Stimulated activated CD4-positive, alpha-beta T cell treated with anti-CD3 and anti-CD28 coated beads, Interleukin-2, amount 100 ng/mL, for 48 hours (primary cell): ENCODE measurements around the gene SYNE3.
A peak's percentile ranks its signal among the peaks of the same experiment; 100 is the strongest.

Experiments
- DNase-seq, 2 donors: peaks; one replicate each; pipeline ENCODE4 v3.0.0-alpha.2; 2020

Gene SYNE3

DNA sequence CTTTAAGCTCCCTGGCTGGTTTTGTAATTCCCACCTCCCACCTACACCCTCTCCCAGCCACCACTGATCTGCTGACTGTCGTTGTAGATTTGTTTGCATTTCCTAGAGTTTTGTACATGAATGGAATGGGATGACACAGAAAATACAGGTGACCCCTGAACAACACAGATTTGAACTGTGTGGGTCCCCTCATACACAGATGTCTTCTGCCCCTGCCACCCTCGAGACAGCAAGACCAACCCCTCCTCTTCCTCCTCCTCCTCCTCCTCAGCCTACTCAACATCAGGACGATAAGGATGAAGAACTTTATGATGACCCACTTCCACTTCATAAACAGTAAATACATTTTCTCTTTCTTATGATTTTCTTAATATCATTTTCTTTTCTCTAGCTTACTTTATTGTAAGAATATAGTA lies 28.8 kb downstream of the SYNE3 start:
- DNase-seq: no peak

DNA sequence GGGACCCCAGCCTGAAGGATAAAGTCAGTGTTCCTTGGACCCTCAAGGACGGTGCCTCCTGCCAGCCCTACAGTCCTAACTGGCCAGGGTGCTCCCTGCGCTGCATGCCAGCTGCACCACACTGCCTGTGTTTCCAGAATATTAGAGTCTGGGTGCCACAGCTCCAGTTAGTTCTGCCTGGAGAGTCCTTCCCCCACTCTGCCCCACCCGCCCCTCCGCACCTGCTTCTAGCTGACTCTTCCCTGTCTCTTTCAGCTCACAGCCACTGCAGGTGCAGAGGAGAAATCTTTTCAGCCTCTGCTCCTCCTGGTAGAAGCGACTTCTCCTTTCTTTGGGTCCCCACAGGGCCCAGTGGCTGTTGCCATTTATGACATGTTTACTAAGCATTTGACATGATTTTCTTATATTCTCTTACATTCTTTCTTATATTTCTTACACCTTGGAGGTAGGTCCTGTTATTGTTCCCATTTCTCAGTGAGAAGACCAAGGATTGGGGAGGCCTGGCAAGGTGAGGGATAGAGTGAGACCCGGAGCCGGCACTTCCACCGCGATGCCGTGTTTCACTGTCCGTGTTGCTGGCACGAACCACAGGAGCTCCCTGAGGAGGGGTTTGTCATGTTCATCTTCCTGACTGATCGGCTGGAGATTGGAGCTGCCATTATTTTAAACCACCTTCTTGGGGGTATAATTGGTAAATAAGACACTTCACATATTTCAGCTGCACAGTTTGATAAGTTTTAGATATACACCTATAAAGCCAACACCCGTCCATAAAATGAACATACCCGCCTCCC lies 29.4 kb downstream of the SYNE3 start:
- no peak for DNase-seq

DNA sequence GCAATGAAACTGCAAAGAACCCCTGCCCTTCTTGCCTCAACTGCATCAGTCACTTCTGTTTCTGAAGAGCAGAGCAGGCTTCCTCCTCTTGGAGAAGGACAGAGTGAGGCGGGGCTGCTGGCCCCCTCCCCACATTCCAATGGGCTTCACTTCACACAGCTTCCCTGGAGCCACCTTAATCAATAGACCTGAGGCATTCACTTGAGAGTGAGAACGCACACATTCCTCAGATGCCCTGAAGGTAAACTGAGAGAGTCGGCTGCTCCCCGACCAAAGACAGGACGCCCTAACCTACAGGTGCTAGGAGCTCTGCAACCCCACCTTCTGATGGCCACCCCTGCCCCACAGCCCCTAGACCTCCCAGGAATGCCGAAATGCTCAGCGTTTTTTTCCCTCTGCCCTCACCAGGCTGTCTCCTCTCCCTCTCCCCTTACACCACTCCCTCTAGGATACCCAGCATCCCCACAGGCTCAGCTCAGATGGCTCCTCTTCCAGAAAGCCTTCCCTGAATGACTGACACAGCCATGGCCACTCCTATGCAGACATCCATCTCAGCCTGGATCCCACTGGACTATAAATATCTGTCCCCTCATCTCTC lies 31.1 kb downstream of the SYNE3 start:
- DNase-seq: no peak

DNA sequence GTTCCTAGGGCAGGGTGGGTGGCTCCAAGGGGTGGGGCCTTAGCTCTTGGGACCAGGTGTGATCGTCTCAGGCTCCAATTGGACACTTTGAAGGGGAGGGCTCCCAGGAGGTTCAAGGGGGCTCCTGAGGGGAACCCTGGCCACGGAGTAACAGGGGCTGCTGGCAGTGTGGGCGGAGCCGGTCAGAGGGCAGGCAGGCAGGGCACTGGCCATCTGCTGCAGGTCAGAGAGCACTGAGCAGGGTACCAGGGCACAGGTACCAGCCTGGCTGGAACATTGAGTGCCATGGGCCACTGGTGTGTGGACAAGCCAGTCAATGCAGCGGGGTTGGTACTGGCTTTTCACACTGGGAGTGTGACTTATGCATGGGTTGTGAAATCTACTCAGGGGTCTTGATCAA lies 32.2 kb downstream of the SYNE3 start:
- DNase-seq: no peak

DNA sequence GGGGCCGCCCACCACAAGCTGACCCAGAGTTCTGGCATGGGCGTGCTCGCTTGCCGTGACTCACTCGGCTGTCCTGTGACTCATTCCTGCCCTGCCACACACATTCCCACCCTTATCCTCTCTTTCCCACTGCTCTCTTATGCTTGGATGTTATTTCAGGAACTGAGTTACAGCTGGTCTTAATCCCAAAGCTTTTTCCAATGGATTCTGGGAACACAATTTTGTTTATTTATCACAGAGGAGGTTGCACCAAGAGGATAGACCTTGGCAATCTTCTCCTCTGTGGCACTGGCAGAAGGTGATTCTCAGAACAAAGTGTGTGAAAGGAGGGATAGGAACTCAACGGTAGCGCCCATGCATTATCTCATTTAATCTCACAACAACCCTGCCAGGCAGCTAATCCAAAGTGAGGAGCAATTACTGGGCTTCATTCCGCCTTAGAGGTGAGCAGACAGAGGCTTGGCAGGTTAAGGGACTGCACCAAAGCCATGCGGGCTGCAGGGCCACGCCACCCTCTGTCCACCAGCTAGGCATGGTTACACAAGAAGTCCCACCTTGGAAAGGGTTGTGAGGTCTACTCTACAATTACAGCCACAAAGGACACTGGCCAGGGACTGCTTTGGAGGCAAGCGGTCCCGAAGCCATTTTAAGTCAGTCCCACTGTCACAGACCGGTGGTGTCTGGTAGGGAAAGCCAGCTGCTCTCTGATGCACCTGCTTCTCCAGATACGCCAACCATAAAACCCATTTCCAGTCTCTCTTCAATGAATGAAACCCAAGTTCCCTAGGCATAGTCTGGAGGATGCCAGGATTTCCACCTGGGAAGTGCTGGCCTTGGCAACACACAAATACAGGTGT lies 32.9 kb downstream of the SYNE3 start:
- DNase-seq: no peak

DNA sequence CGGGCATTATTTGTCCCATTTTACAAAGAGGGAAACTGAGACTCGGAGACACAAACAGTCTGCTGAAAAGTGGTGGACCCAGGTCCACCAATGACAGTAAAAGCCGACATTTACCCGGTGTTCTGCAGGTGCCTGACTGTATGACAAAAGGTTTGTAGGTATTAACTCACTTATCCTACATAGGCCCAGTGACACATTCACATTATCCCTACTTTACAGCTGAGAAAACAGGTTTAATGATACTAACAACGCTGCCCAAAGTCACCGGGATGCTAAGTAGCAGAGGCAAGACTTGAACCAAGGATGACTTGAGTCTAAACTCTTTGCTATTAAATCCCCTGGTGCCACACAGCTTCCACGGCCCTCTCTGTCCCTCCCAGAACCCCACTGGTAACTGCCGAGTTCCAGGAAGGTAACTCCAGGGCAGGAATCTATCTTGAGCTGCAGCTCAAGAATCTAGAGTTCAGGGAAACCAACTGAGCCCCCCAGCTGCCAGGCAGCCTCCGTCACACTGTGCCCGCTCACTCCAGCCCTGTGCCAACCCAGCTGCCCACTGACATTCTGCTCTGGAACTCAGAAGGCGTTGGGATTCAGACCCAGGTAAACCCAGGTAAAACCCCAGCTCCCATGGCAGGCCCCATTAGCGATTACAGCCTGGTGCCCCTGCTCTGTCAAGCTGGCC lies 33.7 kb downstream of the SYNE3 start:
- no peak for DNase-seq

DNA sequence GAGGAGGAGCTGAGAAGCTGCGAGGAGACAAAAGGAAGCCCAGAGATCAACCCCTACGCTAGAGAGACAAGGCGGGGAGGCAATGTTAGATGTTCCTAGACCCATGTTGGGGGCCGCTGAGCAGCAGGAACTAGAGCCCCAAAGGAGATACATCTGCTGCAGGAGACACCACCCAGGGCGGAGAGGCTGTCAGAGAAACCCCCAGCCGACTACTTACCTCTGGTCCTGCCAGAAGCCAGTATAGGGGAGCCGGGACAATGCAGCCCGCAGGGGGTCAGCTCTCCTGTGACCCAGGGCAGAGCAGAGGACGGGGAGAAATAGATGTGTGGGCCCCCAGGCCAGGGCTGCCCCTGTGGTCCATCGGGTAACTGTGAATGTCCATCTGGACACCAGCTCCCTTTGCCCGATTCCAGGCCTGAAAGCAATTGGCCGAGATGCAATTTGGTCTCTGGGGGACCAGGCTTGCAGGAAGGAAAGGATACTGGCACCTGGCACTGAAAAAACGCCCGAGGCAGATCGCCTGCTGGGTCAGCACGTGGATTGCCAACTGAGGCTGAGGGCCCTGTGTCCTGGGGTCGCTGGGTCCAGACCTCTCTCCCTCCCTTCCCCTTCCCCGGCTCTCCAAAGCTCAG lies 34.9 kb downstream of the SYNE3 start:
- DNase-seq: no peak

DNA sequence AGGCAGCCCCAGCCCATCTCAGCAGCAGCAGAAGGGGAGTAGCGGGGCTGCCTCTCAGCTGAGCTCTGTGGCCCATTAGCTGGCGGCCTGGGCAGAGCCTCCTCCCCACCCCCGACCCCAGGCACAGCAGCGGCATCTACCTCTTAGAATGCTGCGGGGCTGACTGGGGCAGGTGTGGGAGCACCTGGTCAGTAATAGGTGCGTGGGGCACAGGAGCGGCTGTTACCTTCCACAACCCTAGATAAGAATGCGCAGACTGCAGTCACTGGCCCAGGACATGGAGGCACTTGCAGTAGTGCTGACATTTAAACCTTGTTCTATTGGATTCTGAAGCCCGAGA lies 35.6 kb downstream of the SYNE3 start:
- DNase-seq: no peak

DNA sequence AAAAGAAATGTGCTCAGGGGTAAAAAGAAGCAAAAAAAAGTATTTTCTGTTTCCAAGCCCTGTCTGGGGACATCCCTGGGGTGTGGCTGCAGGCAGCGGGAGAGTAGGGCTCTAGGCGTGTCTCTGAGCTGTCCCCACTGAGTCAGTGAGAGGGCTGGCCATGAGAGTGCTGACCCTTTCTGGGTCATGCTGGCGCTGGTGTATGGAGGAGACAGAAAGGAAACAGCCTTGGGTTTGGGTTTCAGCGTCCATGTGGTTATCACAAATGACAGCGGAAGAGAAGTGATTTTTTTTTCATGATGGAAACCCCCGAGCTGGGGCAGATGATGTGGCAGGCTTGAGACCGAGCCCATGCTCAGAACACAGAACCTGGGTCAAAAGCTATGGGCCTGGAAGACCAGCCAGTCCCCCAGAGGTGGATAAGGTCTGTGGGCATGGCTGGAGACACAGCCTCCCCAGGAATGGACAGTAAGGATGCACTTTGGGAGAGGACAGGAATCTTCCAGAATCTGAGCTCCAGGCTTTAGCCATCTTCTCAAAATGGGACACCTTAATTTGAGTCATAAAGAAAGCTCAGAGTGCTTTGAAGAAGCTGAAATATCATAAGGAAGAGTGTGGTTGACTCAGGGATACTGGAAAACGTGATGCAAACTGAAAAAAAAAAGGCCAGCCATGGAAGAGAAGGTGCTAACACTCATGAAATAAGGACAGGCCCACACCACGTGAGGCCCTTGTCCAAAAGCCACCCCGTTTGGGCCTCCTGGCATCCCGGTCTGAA lies 36.2 kb downstream of the SYNE3 start:
- DNase-seq: peak; percentile 32 to 38

DNA sequence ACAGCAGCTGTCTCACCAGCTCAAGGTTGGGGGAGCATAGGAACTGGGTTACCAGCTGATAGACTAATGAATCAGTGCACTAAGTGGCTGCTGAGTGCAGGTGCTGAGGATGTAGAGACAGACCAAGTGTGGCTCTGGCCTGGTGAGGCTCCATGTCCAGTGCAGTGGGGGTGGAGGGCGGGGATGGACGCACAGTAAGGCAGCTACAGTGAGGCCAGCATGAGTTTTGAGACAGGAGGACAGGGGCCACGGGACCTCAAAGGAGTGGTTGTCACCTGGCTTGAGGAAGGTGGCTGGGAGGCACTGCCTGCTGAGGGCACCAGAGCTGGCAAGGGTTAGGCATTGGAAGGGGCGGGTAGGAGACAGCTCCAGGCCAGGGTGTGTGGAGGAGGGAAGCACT lies 37.0 kb downstream of the SYNE3 start:
- DNase-seq: no peak

DNA sequence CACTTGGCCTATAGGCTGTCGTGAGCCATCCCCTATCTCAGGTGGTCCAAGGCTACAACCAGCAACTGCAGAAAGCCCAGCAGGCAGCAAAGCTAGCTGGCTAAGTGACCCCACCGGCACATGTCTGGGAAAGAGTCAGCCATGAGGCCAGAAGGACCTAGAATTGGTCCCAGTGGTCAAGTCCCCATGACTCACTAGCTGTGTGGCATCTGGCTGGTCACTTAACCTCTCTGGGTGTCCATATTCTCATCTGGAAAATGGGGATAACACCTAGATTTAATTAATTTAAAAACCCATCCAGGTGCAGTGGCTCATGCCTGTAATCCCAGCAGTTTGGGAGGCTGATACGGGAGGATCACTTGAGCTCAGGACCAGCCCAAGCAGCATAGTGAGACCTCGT lies 37.6 kb downstream of the SYNE3 start:
- no peak for DNase-seq

DNA sequence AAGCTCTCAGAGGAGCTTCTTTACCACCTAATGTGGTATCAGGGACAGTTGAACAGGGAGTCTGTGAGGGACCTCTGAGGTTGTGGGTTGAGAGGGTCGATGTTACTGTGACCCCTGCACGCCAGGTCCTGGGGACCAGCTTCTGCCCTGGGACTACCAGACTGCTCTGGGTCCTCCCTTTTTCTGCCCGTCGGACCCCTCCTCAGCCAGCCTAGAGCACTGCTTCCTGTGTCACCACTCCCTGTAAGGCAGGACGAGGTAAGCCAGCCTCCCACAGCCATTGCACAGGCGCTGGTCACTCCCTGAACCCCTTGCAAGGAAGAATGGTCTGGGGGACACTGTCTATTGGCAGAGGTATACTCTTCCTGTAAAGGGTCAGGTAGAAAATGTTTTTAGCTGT lies 38.1 kb downstream of the SYNE3 start:
- DNase-seq: no peak

DNA sequence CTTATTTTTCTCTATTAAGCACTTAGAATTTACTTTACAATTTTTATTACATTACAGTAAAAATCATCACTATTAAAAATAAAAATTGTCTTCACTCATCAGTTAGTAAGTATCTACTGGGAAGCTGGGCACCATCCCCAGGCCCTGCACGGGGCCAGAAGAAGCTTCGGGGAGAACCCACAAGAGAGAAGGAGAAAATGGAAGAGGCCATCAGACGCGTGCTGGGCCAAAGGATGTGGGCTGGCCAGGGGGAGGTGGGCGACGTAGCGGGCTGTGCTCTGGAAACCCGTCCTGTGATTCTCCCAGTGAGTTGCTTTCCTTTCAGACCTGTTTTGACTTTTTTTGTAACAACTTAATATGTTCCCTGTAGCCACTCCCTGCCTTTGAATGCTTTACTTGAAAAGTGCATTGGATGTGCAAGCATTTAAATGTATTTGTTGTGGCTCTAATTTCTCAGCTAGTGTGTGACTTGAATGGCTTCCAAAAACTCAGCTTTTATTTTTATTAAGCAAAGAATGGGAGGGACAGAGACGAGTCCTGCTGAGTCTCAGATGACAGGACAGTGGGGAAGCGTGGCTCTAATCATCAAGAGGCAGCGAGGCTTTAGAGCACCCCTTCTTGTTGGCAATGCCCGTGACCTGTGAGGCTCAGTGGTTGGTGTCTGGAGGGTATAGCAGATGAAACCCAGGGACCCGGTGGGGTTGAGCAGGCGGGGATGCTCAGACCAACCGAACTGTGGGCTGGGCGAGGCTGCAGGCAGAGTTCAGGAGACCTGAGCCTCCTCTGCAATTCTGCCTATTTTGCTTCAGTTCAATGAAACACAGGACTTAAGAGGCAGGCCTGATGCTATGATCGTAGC lies 38.8 kb downstream of the SYNE3 start:
- DNase-seq: no peak

DNA sequence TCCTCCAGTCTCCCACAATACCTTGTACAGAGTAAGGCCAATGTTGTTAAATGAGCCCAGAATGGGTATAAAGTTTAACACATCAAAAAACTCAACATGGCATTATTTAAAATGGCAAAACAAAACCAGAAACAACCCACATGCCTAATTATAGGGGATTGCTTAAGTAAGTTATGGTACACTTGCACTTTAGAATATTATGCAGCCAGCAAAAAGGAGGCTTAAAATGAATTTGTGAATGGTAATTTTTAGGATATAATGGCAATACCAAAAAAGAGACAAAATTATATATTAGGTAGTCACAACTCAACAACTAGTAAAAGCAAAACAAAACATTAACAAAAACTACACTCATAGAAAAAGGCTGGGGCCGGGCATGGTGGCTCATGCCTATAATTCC lies 39.7 kb downstream of the SYNE3 start:
- DNase-seq: no peak

DNA sequence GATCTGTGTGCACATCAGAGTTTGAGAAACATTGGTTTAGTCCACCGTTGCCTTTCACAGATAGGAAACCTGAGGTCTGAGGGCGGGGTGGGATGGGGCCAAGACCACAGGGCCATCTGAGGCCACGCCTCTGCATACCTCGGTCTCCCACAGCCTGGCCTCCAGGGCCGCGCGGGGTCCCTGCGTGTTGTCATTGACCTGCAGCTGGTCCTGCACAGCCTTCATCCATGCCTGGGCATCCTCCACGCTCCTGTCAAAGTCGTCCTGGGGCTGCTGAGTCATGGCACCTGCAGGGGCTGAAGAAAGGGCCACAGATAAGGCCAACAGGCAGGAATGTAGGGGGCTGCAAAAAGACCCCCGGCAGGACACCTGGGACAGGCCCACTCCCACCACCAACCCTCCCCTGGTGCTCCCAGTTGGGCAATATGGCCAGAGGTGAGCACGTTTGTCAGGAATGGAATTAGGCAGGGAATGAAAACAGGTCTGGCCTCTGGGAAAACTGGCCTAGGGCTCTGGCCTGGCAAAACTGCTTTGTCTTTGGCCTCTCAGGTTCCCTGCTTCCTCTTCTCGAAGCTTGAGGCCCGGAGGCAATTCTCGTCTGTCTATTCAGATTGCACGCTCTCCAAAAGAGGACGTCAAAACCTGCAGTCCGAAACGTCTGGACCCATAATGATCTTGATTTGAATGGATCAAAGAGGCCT lies 40.8 kb downstream of the SYNE3 start:
- no peak for DNase-seq

DNA sequence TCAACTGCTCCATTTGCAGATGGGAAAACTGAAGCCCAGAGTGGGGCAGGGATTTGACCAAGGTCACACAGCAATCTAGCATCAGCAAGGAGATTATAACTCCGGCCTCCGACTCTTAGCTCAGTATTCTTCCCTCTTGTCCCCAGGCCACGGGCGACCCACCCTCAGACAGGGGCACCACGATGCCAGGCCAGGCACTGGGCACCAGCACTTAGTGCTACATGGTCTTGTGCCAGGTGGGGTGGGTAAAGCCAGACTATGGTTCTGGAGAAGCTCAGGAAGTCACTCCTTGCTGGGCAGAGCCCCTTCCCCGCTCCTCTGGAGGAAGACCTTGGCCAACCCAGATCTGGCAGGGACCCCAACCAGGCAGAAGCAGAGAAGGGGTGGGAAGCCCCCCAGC lies 41.5 kb downstream of the SYNE3 start:
- no peak for DNase-seq

DNA sequence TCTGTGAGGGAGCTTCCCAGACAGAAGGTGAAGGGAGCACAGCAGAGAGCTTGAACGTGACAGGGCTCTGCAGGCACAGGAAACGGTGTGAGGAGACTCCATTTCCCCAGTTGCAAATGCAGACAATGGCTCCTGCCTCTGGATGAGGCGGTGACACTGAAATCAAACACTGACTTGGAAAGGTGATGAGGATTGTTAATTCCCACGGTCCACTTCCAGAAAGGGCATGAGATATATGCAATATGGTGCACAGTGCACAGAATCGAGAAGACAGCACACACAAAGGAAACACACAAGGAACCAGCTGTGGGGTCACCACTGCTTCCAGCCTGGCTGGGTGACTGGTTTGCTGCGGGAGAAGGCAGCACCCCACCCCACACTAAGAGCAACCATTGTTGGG lies 42.0 kb downstream of the SYNE3 start:
- DNase-seq: no peak

DNA sequence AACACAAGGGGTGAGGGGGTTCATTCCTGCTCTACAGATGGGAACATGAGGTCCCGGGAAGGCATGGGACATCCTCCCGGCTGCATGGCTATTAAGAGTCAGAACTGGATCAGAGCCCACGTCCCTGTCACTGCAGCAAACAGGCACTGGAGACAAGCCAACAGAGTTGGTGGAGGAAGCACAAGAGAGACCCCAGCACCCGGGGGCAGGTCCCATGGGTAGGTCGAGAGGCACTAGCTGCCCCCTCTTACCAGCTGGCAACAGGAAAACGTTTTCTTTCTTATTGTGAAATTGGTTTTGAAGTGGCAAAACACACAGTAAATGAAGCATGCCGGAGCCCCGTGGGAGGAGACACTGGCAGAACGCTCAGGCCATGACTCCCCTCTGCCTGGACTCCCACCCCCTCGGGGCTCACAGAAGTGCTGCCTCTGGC lies 43.6 kb downstream of the SYNE3 start:
- DNase-seq: no peak

DNA sequence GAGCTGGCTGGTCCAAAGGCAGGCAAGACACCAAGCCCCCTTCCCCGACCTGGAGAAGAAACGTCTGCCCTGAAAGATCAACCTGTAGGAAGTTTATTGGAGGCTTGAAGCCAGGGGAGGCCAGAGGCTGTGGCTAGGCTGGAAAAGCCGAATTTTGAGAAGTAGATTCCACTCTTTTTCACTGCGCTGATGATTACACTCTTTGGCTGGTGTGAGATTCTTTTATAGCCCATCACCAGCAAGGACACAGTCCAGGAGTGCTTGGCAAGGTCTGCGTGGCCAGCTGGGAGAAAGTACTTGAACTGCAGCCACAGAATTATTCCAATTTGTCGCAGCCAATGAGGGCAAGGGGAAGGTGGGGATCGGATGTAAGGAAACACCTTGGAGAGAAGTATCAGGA lies 45.0 kb downstream of the SYNE3 start:
- no peak for DNase-seq

DNA sequence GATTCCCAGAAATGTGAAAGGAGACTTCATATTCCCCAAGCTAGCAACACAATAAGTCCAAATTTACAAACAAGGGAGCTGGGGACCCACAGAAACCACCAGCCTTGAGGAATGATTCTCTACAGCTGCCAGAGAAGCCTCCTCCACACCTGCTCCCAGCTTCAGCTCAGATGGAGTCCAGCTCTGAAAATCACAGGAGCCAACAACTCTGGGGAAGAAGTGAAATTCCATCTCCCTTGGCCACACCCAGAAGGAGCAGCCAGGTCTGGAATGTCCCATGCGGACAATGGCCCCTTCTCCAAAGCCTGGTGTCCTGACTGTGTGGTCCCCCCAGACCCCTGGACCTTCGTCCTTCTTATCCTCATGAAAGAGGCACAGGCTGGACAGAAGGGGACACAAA lies 45.4 kb downstream of the SYNE3 start:
- DNase-seq: no peak

DNA sequence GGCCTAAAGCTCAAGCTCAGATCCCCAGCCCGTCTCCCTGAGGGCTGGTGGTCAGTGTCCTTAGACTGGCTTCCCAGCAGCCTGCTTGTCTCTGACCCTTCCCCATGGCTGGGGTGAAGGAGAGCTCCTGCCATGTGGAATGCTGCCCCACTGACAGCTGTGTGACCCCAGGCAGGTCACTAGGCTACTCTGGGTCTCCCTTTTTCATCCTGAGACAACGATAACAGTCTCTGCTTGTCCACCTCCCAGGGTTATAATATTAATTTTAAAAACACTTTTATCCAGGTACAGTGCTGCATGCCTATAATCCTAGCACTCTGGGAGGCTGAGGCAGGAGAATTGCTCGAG lies 47.3 kb downstream of the SYNE3 start:
- DNase-seq: no peak
